OCI-LY1 (cell line): ENCODE results near the gene ZNF577.

Experiments used
- H2AFZ ChIP-seq: fragments of 200-600 bp; sonication (generic), shearing (Covaris generic); 2 replicates; pipeline ENCODE4 v1.6.0; 2014; ENCODE audit warnings: antibody characterized with exemption, mild to moderate bottlenecking, low read length
- H3F3A ChIP-seq: fragments of 200-600 bp; sonication (generic), shearing (Covaris generic); 2 replicates; pipeline ENCODE4 v1.6.0; 2014; ENCODE audit warnings: mild to moderate bottlenecking, antibody characterized with exemption, low read length, moderate library complexity; ENCODE audit not compliant: insufficient read depth
- H3K27ac ChIP-seq: fragments of 200-600 bp; sonication (generic); 2 replicates; pipeline ENCODE4 v1.5.1; 2014; ENCODE audit warnings: low read length, mixed run types, mild to moderate bottlenecking, low read depth; ENCODE audit not compliant: poor library complexity, severe bottlenecking
- H3K27me3 ChIP-seq: fragments of 200-600 bp; sonication (generic); 2 replicates; pipeline ENCODE4 v1.6.0; 2014; ENCODE audit warnings: antibody characterized with exemption, mild to moderate bottlenecking, low read length, moderate library complexity; ENCODE audit not compliant: insufficient read depth
- H3K36me3 ChIP-seq: fragments of 200-600 bp; sonication (generic); 2 replicates; pipeline ENCODE4 v1.6.1; 2014; ENCODE audit warnings: mild to moderate bottlenecking, antibody characterized with exemption, low read length, moderate library complexity, mixed read lengths; ENCODE audit not compliant: insufficient read depth
- H3K4me1 ChIP-seq: fragments of 200-600 bp; sonication (generic); 2 replicates; pipeline ENCODE4 v1.5.1; 2014; ENCODE audit warnings: mild to moderate bottlenecking, low read length, moderate library complexity; ENCODE audit not compliant: insufficient read depth, severe bottlenecking
- H3K4me2 ChIP-seq: fragments of 200-600 bp; sonication (generic), shearing (Covaris generic); 2 replicates; pipeline ENCODE4 v1.6.1; 2014; ENCODE audit warnings: low read length
- H3K4me3 ChIP-seq: fragments of 200-600 bp; sonication (generic); 2 replicates; pipeline ENCODE4 v1.5.1; 2014; ENCODE audit warnings: low read length, low read depth, mild to moderate bottlenecking, mixed read lengths; ENCODE audit not compliant: poor library complexity, severe bottlenecking
- H3K79me2 ChIP-seq: fragments of 200-600 bp; shearing (Covaris generic); 2 replicates; pipeline ENCODE4 v1.6.1; 2016; ENCODE audit warnings: mixed run types, low read length, mixed read lengths; ENCODE audit not compliant: insufficient read depth
- H3K9ac ChIP-seq: fragments of 200-600 bp; sonication (generic), shearing (Covaris generic); 2 replicates; pipeline ENCODE4 v1.6.1; 2014; ENCODE audit warnings: mild to moderate bottlenecking, low read length, mixed read lengths
- H3K9me2 ChIP-seq: fragments of 200-600 bp; sonication (generic), shearing (Covaris generic); 2 replicates; pipeline ENCODE4 v1.6.1; 2014; ENCODE audit warnings: low read depth, mild to moderate bottlenecking, low read length, mixed read lengths
- H3K9me3 ChIP-seq: fragments of 200-600 bp; shearing (Covaris generic); 2 replicates; pipeline ENCODE4 v1.6.1; 2014; ENCODE audit warnings: low read length, mixed read lengths
- H4K20me1 ChIP-seq: fragments of 200-600 bp; sonication (generic), shearing (Covaris generic); 2 replicates; pipeline ENCODE4 v1.6.0; 2016; ENCODE audit warnings: mild to moderate bottlenecking, low read length; ENCODE audit not compliant: insufficient read depth
- CTCF ChIP-seq: fragments of 200-600 bp; sonication (generic), shearing (Covaris generic); IDR thresholded peaks from 2 replicates; pipeline ENCODE4 v1.5.1; 2017; ENCODE audit warnings: mild to moderate bottlenecking, antibody characterized with exemption, low read length, moderate library complexity, mixed read lengths
- EZH2 ChIP-seq: fragments of 200-600 bp; sonication (generic), shearing (Covaris generic); IDR thresholded peaks from 2 replicates; pipeline ENCODE4 v1.8.0; 2017; ENCODE audit warnings: borderline replicate concordance, mixed run types, mild to moderate bottlenecking, antibody characterized with exemption, low read length, moderate library complexity, mixed read lengths

The ZNF577 gene

GRCh38 chr19:51824281-51825005, 63.3 kb downstream of the ZNF577 start:
- no peaks in the 10 kb centered on the region for H3K4me1 ChIP-seq
- H3K4me2 ChIP-seq: no peak overlapping the region
- H3K36me3 ChIP-seq: no peaks in the 10 kb centered on the region
- no peaks in the 10 kb centered on the region for H3F3A ChIP-seq
- H3K9me2 ChIP-seq: no peaks in the 10 kb centered on the region
- no peak overlapping the region for H3K4me3 ChIP-seq
- H3K27ac ChIP-seq: no peak overlapping the region
- no peaks in the 10 kb centered on the region for H3K27me3 ChIP-seq
- H3K9ac ChIP-seq: no peak overlapping the region
- no peak overlapping the region for H2AFZ ChIP-seq
- peaks cover 9% of the 10 kb centered on the region; the same call in 1 of the 2 replicates for H3K9me3 ChIP-seq
- no peak for TF ChIP-seq EZH2
- no peak for TF ChIP-seq CTCF
- H3K79me2 ChIP-seq: no peaks in the 10 kb centered on the region
- H4K20me1 ChIP-seq: no peaks in the 10 kb centered on the region

GRCh38 chr19:51822946-51823345, 64.8 kb downstream of the ZNF577 start:
- Histone ChIP-seq H3F3A (no peaks in the 10 kb centered on the region), H2AFZ (no peak overlapping the region), H3K27ac (no peak overlapping the region), H3K4me2 (no peak overlapping the region), H3K4me3 (no peak overlapping the region), H3K79me2 (no peaks in the 10 kb centered on the region), H3K27me3 (no peaks in the 10 kb centered on the region), H3K36me3 (no peaks in the 10 kb centered on the region), H4K20me1 (no peaks in the 10 kb centered on the region), H3K9me2 (no peaks in the 10 kb centered on the region), H3K9me3 (peaks cover 3% of the 10 kb centered on the region; the same call in 1 of the 2 replicates), H3K4me1 (no peaks in the 10 kb centered on the region), H3K9ac (no peak overlapping the region)
- no peak for TF ChIP-seq EZH2
- no peak for TF ChIP-seq CTCF

- Histone ChIP-seq H3K4me1 (no peaks in the 10 kb centered on the region), H3K36me3 (no peaks in the 10 kb centered on the region), H3F3A (no peaks in the 10 kb centered on the region), H3K9me2 (no peaks in the 10 kb centered on the region), H3K27me3 (no peaks in the 10 kb centered on the region), H3K79me2 (no peaks in the 10 kb centered on the region), H3K9ac (no peak overlapping the region), H3K9me3 (peaks cover under 1% of the 10 kb centered on the region; the same call in 1 of the 2 replicates), H3K4me2 (no peak overlapping the region), H2AFZ (no peak overlapping the region), H4K20me1 (no peaks in the 10 kb centered on the region), H3K4me3 (no peak overlapping the region), H3K27ac (no peak overlapping the region)
- TF ChIP-seq CTCF (no peak), EZH2 (no peak)
Measured at GRCh38 chr19:51822325-51822724, 65.4 kb downstream of the ZNF577 start.
